Measurements from ENCODE around the gene SKAP1. TPM values are rescaled to one million over a fixed set of nuclear protein-coding genes. Genes with fewer than 3 reads are reported as not detected.

SKAP1 gene
- total and polyA plus RNA-seq, 2 experiments from 2014 or later = 0.27 TPM; not detected in 1

DNA sequence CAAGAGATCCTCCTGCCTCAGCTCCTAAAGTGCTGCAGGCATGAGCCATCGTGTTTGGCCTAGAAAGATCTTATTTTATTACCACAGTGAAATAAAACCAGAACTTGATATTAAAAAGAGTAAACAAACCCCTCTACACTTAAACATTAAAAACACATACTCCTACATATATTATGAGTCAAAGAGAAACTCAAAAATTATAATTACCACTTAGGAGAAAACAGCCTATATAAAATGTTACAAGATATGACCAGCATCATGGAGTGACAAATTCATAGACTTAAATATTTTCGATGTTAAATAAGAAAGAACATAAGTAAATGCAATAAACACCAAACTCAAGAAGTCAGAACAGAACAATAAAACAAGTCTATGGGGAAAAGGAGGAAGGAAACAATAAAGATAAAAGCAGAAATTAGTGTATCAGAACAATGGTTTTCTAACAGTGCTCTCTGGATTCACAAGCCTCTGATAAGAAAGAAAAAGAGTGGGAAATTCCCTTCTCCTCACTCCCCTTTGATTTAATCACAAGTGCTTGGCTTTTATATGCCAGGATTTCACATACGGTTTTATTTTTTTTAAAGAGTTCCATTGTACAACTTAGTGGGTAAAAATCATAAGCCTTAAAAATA, 23.0 kb downstream of the SKAP1 start (continued):
- TF ChIP-seq, protein P1, sequence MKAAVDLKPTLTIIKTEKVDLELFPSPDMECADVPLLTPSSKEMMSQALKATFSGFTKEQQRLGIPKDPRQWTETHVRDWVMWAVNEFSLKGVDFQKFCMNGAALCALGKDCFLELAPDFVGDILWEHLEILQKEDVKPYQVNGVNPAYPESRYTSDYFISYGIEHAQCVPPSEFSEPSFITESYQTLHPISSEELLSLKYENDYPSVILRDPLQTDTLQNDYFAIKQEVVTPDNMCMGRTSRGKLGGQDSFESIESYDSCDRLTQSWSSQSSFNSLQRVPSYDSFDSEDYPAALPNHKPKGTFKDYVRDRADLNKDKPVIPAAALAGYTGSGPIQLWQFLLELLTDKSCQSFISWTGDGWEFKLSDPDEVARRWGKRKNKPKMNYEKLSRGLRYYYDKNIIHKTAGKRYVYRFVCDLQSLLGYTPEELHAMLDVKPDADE (IDR thresholded peaks at IDR 0.05) = no peak
- TF ChIP-seq STAT1 (IDR thresholded peaks at IDR 0.05; ENCODE audit: unreplicated experiment) (no peak), JUNB (IDR thresholded peaks at IDR 0.05; ENCODE audit: unreplicated experiment) (no peak)

DNA sequence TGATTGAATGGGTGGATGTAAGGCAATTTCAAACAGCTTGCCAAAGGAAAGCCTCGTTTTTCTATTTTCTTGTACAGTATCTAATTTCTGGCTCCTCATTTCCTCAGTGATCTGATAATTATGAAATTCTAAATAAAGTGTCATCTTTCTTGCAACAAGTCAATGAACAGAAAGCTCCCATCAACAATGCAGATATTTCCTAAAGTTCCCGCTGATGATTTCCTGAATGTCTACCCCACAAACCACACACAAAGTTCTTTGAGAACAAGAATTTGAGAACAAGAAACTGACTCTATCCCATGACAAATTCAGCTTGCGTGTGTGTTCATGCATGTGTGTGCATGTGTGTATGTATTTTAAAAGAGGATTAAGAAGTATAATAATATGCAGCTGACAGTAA, 35.2 kb downstream of the SKAP1 start:
- Histone ChIP-seq H3K36me3 (ENCODE audit: insufficient read depth) (no peaks in the 10 kb centered on the region), H2AFZ (no peak overlapping the region), H3F3A (replicated peaks; ENCODE audit: low read depth) (no peaks in the 10 kb centered on the region), H3K4me3 (no peak overlapping the region), H4K20me1 (replicated peaks; ENCODE audit: insufficient read depth) (no peaks in the 10 kb centered on the region), H3K27me3 (ENCODE audit: insufficient read depth) (no peaks in the 10 kb centered on the region), H3K79me2 (replicated peaks; ENCODE audit: insufficient read depth) (no peaks in the 10 kb centered on the region), H3K9me2 (ENCODE audit: insufficient read depth) (no peaks in the 10 kb centered on the region), H3K4me1 (ENCODE audit: insufficient read depth) (no peaks in the 10 kb centered on the region), H3K4me2 (no peak overlapping the region), H3K27ac (ENCODE audit: low read depth) (no peak overlapping the region)
- no peak overlapping the region for H3K27ac Mint-ChIP-seq
- no peak overlapping the region for H3K4me3 Mint-ChIP-seq
- no peak for DNase-seq (ENCODE audit: low spot score)
- peaks cover 2% of the 10 kb centered on the region; the same call in 1 of the 3 replicates for H3K4me1 Mint-ChIP-seq
- no peaks in the 10 kb centered on the region for H3K36me3 Mint-ChIP-seq (ENCODE audit: low read depth)
- TF ChIP-seq ZNF331 (CRISPR knock-in tag; IDR thresholded peaks at IDR 0.05; ENCODE audit: low read depth) (no peak), ZNF114 (CRISPR knock-in tag; IDR thresholded peaks at IDR 0.05) (no peak)
- peaks cover 2% of the 10 kb centered on the region for H3K27me3 Mint-ChIP-seq (ENCODE audit: insufficient read depth, low read depth, poor library complexity)
- H3K9me3 Mint-ChIP-seq = no peaks in the 10 kb centered on the region; the same call in 2 of the 3 replicates
- no peak for ATAC-seq

DNA sequence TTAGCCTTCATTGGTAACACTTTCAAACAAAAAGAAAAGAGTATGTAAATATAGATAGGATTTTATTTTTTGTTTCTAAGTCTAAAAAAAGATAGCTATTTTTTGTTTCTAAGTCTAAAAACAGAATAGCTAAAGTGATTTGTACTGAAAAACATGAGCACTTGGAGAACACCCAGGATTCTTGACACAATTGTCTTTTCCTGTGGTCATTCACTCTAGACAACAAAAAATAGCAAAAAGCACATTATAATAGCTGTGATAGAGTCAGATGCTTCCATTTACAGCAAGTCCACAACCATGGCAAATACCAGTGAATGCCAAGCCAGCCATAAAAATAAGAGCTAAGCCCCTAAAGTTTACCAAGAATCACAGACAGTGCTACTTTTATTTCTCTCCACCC, 36.7 kb downstream of the SKAP1 start:
- Histone ChIP-seq H3K9me2 (ENCODE audit: insufficient read depth) (no peaks in the 10 kb centered on the region), H3K27ac (ENCODE audit: low read depth) (no peak overlapping the region), H3K4me1 (ENCODE audit: insufficient read depth) (no peaks in the 10 kb centered on the region), H3K4me2 (no peak overlapping the region), H3K79me2 (replicated peaks; ENCODE audit: insufficient read depth) (no peaks in the 10 kb centered on the region), H3F3A (replicated peaks; ENCODE audit: low read depth) (no peaks in the 10 kb centered on the region), H3K27me3 (ENCODE audit: insufficient read depth) (no peaks in the 10 kb centered on the region), H4K20me1 (replicated peaks; ENCODE audit: insufficient read depth) (no peaks in the 10 kb centered on the region), H3K36me3 (ENCODE audit: insufficient read depth) (no peaks in the 10 kb centered on the region), H3K4me3 (no peak overlapping the region), H2AFZ (no peak overlapping the region)
- DNase-seq (ENCODE audit: low spot score) (no peak), ATAC-seq (no peak)
- no peak overlapping the region for H3K27ac Mint-ChIP-seq
- peaks cover 2% of the 10 kb centered on the region; the same call in 1 of the 3 replicates for H3K4me1 Mint-ChIP-seq
- TF ChIP-seq ZNF114 (CRISPR knock-in tag; IDR thresholded peaks at IDR 0.05) (no peak), STAT1 (IDR thresholded peaks at IDR 0.05; ENCODE audit: unreplicated experiment) (no peak), ZNF331 (CRISPR knock-in tag; IDR thresholded peaks at IDR 0.05; ENCODE audit: low read depth) (no peak)
- TF ChIP-seq, protein P2, sequence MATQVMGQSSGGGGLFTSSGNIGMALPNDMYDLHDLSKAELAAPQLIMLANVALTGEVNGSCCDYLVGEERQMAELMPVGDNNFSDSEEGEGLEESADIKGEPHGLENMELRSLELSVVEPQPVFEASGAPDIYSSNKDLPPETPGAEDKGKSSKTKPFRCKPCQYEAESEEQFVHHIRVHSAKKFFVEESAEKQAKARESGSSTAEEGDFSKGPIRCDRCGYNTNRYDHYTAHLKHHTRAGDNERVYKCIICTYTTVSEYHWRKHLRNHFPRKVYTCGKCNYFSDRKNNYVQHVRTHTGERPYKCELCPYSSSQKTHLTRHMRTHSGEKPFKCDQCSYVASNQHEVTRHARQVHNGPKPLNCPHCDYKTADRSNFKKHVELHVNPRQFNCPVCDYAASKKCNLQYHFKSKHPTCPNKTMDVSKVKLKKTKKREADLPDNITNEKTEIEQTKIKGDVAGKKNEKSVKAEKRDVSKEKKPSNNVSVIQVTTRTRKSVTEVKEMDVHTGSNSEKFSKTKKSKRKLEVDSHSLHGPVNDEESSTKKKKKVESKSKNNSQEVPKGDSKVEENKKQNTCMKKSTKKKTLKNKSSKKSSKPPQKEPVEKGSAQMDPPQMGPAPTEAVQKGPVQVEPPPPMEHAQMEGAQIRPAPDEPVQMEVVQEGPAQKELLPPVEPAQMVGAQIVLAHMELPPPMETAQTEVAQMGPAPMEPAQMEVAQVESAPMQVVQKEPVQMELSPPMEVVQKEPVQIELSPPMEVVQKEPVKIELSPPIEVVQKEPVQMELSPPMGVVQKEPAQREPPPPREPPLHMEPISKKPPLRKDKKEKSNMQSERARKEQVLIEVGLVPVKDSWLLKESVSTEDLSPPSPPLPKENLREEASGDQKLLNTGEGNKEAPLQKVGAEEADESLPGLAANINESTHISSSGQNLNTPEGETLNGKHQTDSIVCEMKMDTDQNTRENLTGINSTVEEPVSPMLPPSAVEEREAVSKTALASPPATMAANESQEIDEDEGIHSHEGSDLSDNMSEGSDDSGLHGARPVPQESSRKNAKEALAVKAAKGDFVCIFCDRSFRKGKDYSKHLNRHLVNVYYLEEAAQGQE (IDR thresholded peaks at IDR 0.05; ENCODE audit: unreplicated experiment) = no peak
- no peak overlapping the region for H3K4me3 Mint-ChIP-seq
- H3K27me3 Mint-ChIP-seq (ENCODE audit: insufficient read depth, low read depth, poor library complexity) = peaks cover 2% of the 10 kb centered on the region
- H3K36me3 Mint-ChIP-seq (ENCODE audit: low read depth) = no peaks in the 10 kb centered on the region
- no peaks in the 10 kb centered on the region for H3K9me3 Mint-ChIP-seq

Data from GM23338 (cell line).